GM21381 (cell line): ENCODE results near the gene FAM168A.
"Not testable (repeated sequence)": the region's sequence is repeated elsewhere in the genome, so short reads cannot be mapped to it uniquely, and the experiment has no call there.

Experiments used
- ATAC-seq: cut with Tn5 transposase; IDR thresholded peaks from one replicate; pipeline ENCODE4 v1.9.1; 2021; ENCODE audit warnings: mild to moderate bottlenecking, moderate library complexity; ENCODE audit not compliant: unreplicated experiment

FAM168A gene

DNA sequence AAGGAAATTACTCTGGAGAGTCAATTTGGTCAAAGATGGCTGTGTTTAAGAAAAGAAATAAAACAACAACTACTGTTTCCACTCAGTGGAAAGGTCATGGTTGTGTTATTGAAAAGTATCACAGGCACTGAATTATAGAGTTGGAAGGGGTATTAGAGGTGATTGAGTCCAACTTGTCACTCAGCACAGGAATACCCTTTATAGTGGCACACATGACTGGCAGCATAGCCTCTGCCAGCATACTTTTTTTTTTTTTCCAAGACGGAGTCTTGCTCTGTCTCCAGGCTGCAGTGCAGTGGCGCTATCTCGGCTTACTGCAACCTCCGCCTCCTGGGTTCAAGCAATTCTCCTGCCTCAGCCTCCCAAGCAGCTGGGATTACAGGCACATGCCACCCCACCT is 161.1 kb downstream of the FAM168A start:
- ATAC-seq: not testable (repeated sequence)

DNA sequence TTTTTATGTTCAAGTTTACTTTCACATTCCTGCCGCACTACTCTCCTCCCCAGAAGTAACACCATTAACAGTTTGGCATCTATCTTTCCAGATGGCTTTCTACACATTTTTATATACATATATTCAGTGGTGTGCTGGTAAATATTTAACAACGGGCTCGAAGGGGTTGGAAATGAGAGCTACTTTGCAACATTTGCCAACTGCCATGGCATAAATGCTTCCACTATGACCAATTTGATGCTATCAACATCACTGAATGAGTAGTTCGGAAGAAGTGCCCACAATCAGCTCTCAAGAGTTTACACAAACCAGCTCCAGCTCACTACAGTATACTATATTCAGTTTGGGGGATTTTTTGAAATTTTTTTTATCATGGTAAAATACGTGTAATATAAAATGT is 166.5 kb downstream of the FAM168A start:
- no peak for ATAC-seq

DNA sequence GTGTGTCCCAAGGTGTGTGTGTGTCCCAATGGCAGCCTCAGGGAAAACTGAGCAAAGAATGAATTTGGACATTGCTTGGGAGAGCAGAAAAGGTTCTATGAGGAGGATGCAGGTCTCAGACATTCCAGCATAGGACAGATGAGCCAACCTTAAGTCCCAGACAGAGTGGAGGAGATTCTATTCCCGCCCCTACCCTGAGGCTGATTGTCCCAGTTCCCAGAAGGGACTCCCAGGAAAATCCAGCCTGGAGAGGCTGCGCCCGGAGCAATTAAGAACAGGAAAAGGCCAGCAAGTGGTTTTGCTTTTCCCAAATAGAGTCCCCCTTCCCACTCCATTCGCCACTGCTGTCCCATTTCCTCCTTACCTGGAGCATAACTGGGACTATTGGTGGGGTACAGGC is 167.6 kb downstream of the FAM168A start:
- ATAC-seq: no peak

DNA sequence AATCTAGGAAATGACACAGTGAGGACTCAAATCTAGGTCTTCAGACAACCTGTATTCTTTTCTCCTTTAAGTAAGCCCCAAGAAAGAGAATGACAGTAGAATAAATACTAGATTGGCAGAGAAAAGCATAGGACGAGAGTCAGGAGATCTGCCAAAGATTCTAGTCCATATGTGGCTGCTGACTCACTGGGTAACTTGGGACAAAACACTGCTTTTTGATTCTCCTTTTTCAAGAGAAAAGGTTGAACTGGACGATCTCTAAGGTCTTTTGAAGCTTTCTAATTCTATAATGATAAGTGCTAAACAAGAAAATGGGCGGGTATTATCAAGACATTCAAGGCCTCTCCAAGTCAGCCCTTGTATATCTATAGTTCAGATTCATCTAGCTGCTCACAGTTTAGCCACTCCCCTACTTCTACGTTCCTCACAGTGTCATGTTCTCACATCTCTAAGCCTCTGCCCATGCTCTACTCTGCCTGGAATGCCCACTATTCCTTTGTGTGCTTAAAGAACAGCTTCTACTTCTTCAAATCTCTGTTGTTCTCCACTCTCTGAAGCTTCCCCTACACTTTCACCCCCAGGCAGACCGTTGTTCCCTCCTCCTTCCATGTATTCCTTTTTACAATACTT is 168.7 kb downstream of the FAM168A start:
- ATAC-seq: no peak

DNA sequence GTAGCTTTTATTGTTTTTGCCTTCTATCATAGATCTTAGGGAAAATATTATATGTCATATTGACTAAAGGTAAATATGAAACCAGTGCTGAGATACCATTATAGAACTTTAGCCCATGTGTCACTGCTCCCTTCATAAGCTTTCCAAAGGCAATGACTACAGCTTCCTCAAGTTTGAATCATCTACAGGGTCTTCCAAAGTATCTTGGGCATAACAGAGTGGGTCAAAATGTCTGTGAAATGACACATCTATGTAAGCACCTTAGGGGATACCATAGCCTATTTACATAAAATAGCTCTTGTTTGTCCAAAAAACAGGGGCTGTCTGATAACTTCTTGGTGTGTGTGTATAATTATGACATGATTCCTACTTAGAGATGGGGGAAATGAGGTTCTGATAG is 169.2 kb downstream of the FAM168A start:
- no peak for ATAC-seq

DNA sequence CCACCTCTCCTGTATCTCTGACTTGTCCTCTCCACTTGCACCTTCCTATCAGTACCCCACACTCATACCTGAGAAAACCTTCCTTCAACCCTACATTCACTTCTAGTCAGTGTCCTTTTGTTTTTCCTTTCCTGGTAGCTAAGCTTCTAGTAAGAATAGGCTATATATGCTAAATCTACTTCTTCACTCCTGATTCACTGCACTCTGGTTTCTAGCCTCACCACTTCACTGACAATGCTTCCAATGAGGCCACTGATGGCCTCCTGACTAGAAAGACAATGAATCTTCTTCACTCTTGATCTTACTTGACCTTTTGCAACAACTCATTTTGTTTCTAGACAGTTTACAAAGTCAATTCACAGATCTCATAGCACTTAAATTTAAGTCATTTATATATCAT is 169.7 kb downstream of the FAM168A start:
- ATAC-seq: no peak

DNA sequence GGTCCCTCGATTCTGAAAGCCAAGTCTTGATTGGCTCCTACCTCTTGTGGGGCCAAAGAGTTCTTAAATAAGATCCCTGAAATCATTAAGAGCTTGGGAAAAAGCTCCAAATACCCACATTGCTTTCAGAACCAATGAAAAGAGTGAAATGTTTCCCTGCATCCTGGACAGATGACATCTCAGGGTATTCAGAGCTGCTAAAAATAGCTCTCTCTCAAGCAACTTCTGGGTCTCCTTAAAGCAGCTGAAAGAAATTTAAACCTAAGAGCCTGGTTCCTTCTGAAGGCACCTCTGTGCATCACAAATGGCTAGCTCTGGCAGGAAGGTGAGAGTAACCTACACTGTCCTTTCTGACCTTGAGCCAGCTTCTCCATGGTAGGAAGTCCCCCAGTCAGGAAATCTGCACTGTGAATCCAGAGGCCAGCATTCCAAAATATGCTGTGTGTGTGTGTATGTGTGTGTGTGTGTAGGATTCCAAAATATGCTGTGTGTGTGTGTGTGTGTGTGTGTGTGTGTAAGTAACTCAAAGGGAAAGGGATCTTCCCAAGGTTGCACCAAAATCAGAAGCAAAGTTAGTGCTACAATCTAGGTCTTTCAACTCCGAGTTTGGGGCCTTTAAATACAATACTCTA is 171.6 kb downstream of the FAM168A start:
- no peak for ATAC-seq

DNA sequence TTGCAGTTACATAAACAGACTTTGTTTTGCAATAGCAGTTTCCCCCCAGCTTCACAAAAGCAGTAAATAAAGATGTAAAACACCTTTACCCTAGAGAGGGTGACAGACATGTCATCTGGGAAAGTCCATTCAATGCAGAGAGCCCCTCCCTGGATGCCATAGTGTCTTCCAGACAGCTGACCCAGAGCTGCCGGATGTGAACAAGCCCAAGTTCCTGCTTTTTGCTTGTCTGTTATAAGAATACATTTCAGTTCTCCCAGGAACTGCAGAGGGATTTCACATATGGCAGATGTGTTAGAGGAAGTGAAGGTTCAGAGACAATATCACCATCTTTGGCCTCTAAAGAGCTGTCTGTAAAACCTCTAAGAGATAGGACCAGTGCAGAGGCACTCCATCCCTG is 172.8 kb downstream of the FAM168A start:
- no peak for ATAC-seq

DNA sequence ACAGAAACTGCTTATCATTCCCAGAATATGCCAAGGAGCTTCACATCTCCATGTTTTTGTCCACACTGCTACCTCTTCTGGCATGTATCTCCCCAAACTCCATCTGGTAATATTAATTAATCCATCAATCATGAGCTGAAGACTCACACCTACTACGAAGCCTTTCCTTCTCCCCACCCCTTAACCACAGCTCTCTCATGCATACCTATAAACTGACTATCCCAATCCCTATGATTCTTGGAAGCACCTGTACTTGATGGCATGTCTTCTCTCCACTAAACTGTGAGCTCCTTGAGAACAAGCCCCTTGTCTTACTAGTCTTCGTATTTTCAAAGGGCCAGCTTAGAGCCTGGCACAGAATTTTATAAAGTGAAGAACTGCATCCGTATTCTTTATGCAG is 174.4 kb downstream of the FAM168A start:
- no peak for ATAC-seq

DNA sequence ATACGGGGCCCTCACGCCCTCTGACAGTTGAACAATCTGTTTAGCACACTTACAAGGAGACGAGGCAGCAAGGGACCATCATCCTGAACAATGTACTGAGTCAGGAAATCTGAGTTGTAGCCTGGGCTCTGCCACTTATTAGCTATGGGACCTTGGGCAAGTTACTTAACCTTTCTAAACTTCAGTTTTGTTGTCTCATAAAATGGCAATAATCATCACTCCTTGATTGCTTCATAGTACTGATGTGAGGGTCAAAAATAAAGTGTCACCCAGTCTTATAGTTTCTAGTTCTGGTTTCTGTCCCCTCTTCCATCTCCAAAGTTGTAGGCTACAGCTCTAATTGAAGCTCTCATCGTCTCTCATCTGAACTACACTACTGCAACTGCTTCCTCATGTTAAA is 175.0 kb downstream of the FAM168A start:
- no peak for ATAC-seq

DNA sequence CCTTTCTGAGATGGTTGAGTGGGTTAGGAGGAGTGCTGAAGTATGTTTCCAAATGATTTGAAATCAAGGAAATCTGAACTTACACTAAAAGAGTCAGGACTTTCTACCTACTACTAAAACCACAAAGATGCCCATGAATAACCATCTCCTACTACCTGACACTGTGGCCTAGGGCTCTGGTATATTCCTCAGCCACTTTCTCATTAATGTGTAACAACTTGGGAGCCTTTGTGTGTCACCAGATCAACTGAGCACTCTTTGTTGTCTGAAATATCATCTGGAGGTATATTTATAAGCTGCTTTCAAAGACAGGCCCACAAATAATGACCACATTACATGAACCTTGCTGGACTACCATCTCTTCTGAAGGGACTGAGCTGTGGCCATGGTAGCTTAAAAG is 177.8 kb downstream of the FAM168A start:
- ATAC-seq: no peak

DNA sequence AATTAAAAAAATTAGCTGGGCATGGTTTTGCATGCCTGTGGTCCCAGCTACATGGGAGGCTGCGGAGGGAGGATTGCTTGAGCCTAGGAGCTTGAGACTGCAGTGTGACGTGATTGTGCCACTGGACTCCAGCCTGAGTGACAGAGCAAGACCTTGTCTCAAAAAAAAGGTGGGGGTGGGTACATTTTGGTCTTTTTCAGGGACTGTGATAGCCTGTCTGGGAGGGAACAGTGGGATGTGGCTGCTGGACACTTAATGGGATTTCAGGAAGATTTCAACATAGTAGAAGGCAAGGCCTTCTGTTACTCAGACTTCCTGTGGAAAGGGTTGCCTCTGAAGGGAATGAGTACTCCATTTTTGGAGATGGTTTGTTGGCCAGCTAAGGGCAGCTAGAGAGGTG is 181.1 kb downstream of the FAM168A start:
- no peak for ATAC-seq

DNA sequence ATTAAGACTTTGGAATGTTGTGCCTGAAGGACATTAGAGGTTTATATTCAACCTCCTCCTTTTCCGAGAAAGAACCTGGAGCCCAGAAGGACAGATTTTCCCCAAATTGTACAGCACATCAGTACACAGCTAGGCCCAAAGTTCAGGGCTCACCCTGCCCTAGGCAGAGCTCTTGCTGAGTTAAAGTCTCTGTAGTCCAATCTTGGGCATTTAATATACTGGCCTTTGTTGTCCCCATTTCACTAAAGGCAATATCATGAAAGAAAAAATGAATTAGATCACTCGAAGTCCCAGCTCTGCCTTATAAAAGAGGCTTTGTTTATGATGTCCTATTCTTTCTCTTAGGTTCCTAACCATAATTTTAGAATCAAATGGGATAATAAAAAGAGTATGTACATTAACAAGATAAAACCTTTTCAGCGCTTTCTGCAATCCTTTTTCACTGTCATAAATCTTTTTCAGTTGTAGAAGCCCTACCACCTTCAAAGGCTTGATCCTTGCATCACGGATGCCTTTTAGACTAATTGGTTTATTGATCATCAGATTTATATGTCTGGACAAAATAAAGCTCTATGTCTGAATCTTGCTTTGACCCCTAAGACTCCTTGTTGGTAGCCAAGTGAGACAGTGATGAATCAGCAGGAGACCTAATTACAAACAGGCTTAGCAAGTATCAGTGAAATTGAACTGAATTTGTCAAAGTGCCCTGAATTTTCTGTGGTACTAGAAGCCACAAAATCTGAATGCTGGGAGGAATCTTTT is 181.9 kb downstream of the FAM168A start:
- no peak for ATAC-seq

DNA sequence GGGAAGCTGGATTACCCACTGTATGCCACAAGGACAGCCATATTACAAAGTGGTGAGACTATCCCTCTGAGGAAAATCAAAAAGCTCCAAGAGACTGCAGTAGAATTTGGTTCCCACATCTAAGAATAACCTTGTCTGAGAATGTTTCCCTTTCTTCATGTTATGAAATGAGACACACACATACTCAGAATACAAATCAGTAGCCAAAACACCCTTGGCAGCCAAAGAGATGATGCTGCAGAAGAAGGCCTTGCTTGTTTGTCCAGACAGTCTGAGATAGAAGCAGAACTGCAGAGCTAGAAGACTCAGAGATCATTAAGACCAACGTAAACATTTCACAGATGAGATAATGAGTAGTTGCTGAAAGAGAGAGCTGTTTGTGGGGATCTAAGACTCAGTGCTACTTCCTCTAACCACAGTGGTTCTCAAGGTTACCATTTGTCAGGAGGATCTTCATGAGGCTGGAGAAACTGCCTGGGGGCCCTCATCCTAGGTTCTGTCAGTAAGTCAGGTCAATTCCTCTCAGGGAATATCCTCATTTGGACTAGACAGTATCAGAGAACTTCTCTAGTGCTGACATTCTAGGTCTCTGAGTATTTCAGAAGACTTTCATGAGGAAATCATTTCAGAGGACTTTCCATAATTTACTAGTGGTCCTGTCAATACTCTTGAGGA is 182.8 kb downstream of the FAM168A start:
- ATAC-seq: no peak

DNA sequence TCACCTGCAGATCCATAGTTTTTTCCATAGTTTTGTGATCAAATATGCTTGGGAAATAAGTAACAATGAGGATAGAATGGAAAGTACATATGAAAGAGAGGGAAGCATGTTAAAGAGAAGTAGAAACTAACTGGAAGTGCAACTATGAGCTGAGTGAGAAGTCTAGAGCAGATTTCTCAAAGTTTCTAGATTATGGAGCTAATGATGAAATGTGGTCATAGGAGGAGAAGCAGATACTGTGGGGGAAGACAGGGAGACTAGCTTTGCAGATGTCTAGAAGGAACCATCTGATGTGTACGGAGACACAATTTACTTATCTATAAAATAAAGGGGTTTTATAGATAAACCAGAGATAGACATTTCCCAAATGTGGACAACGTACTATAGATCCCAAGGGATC is 184.7 kb downstream of the FAM168A start:
- no peak for ATAC-seq

DNA sequence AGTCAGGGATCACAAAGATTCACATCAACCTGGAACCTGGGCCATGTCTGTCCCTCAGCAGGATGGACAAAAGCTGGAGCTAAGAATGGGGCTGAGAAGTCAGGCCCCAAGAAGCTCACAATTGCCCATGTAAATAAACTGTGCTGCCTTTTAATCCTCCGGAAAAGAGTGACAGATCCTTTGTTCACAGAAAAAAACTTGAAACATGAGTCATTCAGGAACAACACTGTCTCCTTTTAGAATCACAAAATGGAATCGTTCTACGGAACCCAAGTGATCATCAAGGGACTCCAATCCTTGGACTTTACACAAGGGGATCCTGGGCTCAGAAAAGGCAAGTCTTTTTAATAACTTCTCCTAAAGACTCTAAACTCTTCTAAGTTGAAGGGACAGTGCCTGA is 185.6 kb downstream of the FAM168A start:
- no peak for ATAC-seq

DNA sequence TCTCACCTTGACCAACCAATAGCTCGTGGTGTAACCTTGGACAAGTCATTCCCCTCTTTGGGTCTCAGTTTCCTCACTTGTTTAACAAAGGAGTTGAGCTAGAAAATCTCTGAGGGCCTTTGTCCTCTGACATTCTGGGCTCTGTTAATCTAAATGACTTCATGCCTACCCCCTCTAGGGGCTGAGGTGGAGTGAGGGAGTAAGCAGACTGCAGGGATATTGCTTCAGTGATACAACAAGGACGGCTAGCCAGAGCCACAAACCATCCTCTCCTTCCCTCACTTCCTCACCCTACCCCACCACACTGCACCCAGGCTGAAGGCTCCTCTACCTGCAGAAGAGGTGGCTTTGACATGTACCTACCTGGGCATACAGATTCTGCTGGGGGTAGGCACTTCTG is 186.9 kb downstream of the FAM168A start:
- ATAC-seq: no peak

DNA sequence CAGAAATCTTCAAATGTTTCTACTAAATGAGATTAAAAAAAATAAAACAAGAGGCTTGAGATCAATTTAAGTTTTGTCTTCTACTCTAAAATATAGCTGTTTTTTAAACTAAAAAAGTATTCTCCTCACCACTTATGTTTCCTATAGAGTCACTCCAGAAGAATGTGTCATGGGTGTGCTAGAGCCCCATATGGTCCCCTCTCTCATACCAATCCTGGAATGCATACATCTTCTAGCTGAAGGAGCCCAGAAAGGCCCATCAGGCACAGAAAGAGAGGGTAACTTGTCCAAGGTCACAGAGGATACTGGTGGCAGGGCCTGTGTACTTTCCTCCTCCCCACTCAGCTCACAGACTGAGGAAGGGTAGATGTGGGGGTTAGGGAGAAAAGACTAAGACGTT is 187.3 kb downstream of the FAM168A start:
- no peak for ATAC-seq

DNA sequence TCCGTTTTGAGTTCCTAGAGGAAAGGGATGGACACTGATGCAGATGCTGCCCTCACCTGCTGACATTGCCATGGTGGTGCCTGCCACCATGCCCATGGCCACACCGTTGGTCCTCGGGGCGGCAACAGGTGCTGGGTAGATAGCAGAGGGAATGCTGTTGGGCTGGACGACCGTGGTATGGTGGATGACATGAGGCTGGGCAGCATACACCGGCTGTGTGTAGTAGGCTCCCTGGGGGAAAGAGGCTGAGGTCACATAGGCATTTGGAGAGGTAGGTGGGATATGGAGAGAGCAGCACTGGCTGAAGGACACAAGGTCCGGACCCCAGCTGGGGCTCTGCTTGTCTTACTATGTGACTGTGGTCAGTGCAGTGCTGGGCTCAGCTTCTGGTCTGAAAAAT is 188.5 kb downstream of the FAM168A start:
- ATAC-seq: no peak

DNA sequence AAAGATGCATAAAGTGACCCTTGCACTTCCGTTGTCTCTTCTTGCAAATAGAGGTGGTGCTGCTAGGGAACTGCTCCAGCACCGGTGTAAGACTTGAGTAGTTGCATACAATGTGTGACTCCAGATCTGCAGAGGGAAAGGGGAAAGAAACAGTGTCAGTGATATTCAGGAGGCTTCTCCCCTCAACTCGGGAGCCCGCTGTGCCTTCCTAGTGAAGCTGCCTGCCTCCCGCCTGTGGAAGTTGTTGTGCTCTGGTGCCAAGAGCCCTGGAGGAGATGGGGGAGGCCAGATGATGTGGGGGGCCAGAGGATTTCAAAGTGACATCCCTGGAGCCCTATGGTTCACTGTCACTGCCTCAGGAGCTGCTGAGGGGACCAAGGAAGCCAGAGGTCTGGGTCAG is 191.3 kb downstream of the FAM168A start:
- ATAC-seq: no peak

DNA sequence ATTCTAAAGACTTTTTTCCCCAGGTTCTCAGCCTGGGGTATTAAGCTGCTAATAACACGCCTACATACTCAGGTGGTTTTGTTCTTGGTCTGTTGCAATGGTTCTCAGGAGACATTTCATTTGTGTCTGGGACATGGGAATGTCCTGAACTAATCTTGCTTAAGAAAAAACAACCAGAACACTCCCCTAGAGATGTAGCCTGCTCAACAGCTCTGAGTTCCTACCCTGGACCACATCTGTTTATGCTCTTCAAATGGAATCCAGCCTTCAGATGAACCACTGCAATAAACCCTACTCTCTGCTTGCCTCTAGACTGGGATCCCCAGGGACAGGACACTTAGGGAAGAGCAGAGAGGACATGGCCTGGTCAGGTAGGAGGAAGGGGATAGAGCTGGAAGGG is 191.8 kb downstream of the FAM168A start:
- no peak for ATAC-seq

DNA sequence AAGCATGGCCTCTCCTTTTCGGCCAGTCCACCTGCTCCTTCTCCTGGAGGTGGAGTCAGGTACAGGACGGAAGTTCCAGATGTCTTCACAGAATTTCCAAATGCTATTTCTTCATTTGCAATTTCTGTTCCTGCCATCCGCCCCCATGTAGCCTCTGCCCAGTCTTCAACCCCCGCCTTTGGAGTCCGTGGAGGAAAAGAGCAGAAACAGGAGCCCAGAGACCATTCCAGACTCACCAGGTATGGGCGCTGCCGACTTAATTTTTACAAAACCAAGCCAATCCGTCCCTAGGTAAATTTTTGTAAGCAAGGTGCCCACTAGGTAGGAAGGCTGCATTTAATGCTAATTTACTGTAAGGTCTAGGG is 192.8 kb downstream of the FAM168A start:
- ATAC-seq: no peak
